K562 (cell line): Measurements from ENCODE around the gene ETS1.

ENCODE experiments used
- BRCA1 ChIP-seq, 2 experiments: fragments of 450-650 bp in 1 of 2; sonication (generic) in 1 of 2; formaldehyde crosslinking in 1 of 2; IDR thresholded peaks; 2 replicates each; pipeline versions ENCODE4 v1.5.0 to v1.6.1; 2017 to 2020; ENCODE audit warnings: mild to moderate bottlenecking in 1 of 2, missing genetic modification reagents in 1 of 2
- CTCF ChIP-seq, 3 experiments: IDR thresholded peaks in 2 of 3; conservative IDR thresholded peaks in 1 of 3; 2 replicates each; pipeline ENCODE4 v1.5.1; 2011 to 2012; ENCODE audit warnings: low read length in 3 of 3, mild to moderate bottlenecking in 3 of 3, control low read depth in 2 of 3, improper control_type of control experiment in 1 of 3, inconsistent platforms in 1 of 3, low read depth in 1 of 3, mixed read lengths in 1 of 3, moderate library complexity in 1 of 3; ENCODE audit not compliant: insufficient read depth in 2 of 3
- ELK1 ChIP-seq: sonication (generic); formaldehyde crosslinking; IDR thresholded peaks from 2 replicates; pipeline ENCODE4 v1.8.1; 2022; ENCODE audit warnings: missing genetic modification reagents
- EZH2 ChIP-seq: IDR thresholded peaks from 2 replicates; pipeline ENCODE4 v1.6.1; 2012; ENCODE audit warnings: low read depth, mild to moderate bottlenecking, inconsistent platforms, low read length, borderline replicate concordance
- MTA1 ChIP-seq: fragments of 450-650 bp; IDR thresholded peaks from 2 replicates; pipeline ENCODE4 v1.6.1; 2017; ENCODE audit warnings: borderline replicate concordance
- NFE2 ChIP-seq: IDR thresholded peaks from 2 replicates; pipeline ENCODE4 v1.6.1; 2014; ENCODE audit warnings: antibody characterized with exemption, low read depth
- RCOR1 ChIP-seq, 2 experiments: IDR thresholded peaks; 2 replicates each; pipeline ENCODE4 v1.6.1; 2012; ENCODE audit warnings: low read depth in 2 of 2, low read length in 2 of 2, borderline replicate concordance in 1 of 2, improper control_type of control experiment in 1 of 2
- SP2 ChIP-seq: IDR thresholded peaks from 2 replicates; pipeline ENCODE4 v1.6.1; 2011; ENCODE audit warnings: mild to moderate bottlenecking, low read depth, low read length, moderate library complexity; ENCODE audit not compliant: poor library complexity, severe bottlenecking; ENCODE audit errors: extremely low read depth
- TAF1 ChIP-seq: IDR thresholded peaks from 2 replicates; pipeline ENCODE4 v1.6.1; 2011; ENCODE audit warnings: mild to moderate bottlenecking, low read length, moderate library complexity; ENCODE audit not compliant: insufficient read depth, control insufficient read depth, severe bottlenecking; ENCODE audit errors: extremely low read depth
- VEZF1 ChIP-seq: fragments of 200-800 bp; sonication (Bioruptor generic); IDR thresholded peaks from 2 replicates; pipeline ENCODE4 v1.6.1; 2017; ENCODE audit warnings: missing genetic modification characterization, missing compliant biosample characterization
- ZEB2 ChIP-seq: fragments of 450-650 bp; IDR thresholded peaks from 2 replicates; pipeline ENCODE4 v1.6.1; 2016
- TF ChIP-seq, protein P1 (sequence below): sonication (generic); formaldehyde crosslinking; IDR thresholded peaks from 2 replicates; pipeline ENCODE4 v1.8.0; 2022; ENCODE audit warnings: mild to moderate bottlenecking, missing genetic modification reagents, borderline replicate concordance
- TF ChIP-seq, protein P2 (sequence below): sonication (generic); formaldehyde crosslinking; IDR thresholded peaks from 2 replicates; pipeline ENCODE4 v1.5.0; 2020; ENCODE audit warnings: missing genetic modification reagents
- TF ChIP-seq, protein P3 (sequence below): fragments of 250-450 bp; sonication (Bioruptor Pico); IDR thresholded peaks from 2 replicates; pipeline ENCODE4 v1.8.0; 2022; ENCODE audit warnings: inconsistent platforms, mild to moderate bottlenecking, moderate library complexity, borderline replicate concordance

- TF ChIP-seq CTCF (IDR thresholded peaks at IDR 0.05 in 2 of 3, conservative IDR thresholded peaks at IDR 0.05 in 1 of 3; ENCODE audit: insufficient read depth in 2 of 3, low read depth in 1 of 3, low read length in 3 of 3): no peak
- TF ChIP-seq NFE2: no peak
- TF ChIP-seq EZH2: no peak
- TF ChIP-seq, protein P1, sequence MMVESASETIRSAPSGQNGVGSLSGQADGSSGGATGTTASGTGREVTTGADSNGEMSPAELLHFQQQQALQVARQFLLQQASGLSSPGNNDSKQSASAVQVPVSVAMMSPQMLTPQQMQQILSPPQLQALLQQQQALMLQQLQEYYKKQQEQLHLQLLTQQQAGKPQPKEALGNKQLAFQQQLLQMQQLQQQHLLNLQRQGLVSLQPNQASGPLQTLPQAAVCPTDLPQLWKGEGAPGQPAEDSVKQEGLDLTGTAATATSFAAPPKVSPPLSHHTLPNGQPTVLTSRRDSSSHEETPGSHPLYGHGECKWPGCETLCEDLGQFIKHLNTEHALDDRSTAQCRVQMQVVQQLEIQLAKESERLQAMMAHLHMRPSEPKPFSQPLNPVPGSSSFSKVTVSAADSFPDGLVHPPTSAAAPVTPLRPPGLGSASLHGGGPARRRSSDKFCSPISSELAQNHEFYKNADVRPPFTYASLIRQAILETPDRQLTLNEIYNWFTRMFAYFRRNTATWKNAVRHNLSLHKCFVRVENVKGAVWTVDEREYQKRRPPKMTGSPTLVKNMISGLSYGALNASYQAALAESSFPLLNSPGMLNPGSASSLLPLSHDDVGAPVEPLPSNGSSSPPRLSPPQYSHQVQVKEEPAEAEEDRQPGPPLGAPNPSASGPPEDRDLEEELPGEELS (CRISPR knock-in tag): no peak
- no peak for TF ChIP-seq TAF1
- TF ChIP-seq, protein P2, sequence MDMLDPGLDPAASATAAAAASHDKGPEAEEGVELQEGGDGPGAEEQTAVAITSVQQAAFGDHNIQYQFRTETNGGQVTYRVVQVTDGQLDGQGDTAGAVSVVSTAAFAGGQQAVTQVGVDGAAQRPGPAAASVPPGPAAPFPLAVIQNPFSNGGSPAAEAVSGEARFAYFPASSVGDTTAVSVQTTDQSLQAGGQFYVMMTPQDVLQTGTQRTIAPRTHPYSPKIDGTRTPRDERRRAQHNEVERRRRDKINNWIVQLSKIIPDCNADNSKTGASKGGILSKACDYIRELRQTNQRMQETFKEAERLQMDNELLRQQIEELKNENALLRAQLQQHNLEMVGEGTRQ (CRISPR knock-in tag): no peak
- TF ChIP-seq MTA1: no peak
- no peak for TF ChIP-seq VEZF1 (CRISPR knock-in tag)
- TF ChIP-seq, protein P3, sequence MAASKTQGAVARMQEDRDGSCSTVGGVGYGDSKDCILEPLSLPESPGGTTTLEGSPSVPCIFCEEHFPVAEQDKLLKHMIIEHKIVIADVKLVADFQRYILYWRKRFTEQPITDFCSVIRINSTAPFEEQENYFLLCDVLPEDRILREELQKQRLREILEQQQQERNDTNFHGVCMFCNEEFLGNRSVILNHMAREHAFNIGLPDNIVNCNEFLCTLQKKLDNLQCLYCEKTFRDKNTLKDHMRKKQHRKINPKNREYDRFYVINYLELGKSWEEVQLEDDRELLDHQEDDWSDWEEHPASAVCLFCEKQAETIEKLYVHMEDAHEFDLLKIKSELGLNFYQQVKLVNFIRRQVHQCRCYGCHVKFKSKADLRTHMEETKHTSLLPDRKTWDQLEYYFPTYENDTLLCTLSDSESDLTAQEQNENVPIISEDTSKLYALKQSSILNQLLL (CRISPR knock-in tag): no peak
- TF ChIP-seq RCOR1 (IDR thresholded peaks at IDR 0.05; ENCODE audit: borderline replicate concordance in 1 of 2, low read depth in 2 of 2, low read length in 2 of 2): no peak
- no peak for TF ChIP-seq BRCA1 (IDR thresholded peaks at IDR 0.05)
- no peak for TF ChIP-seq BRCA1 (CRISPR knock-in tag; IDR thresholded peaks at IDR 0.05)
- no peak for TF ChIP-seq SP2
- TF ChIP-seq ZEB2: no peak
- TF ChIP-seq ELK1: no peak
Observed at GRCh38 chr11:128428935-128429334, 158.4 kb downstream of the ETS1 start.
